ENCODE measurements around the gene STK24. TPM values are rescaled to one million over a fixed set of nuclear protein-coding genes. Genes with fewer than 3 reads are reported as not detected.

The STK24 gene
- total RNA-seq, 1 donor from 2014 or later: 94.6 TPM

- H3K4me3 ChIP-seq: no peak overlapping the region
- no peaks in the 10 kb centered on the region for H3K9me3 ChIP-seq
- ATAC-seq (peak; percentile 40), DNase-seq (no peak)
- H3K27ac ChIP-seq: no peak overlapping the region
- peaks cover 75% of the 10 kb centered on the region for H3K4me1 ChIP-seq
- intact Hi-C loops (cut with DNase I): no loop called here
- no peaks in the 10 kb centered on the region for H3K36me3 ChIP-seq
- no peaks in the 10 kb centered on the region for H3K27me3 ChIP-seq
- TF ChIP-seq CTCF (IDR thresholded peaks at IDR 0.05): no peak
These were observed 18.7 kb downstream of the STK24 start for GRCh38 chr13:98557937-98558792.

- intact Hi-C loops (cut with DNase I): no loop called here
- DNase-seq: no peak
- no peaks in the 10 kb centered on the region for H3K27me3 ChIP-seq
- H3K4me1 ChIP-seq: peaks cover 67% of the 10 kb centered on the region
- no peak overlapping the region for H3K27ac ChIP-seq
- peak; percentile 51 for ATAC-seq
- H3K36me3 ChIP-seq: no peaks in the 10 kb centered on the region
- no peaks in the 10 kb centered on the region for H3K9me3 ChIP-seq
- no peak for TF ChIP-seq CTCF (IDR thresholded peaks at IDR 0.05)
- no peak overlapping the region for H3K4me3 ChIP-seq
These were observed 19.8 kb downstream of the STK24 start for GRCh38 chr13:98556968-98557631.

DNA sequence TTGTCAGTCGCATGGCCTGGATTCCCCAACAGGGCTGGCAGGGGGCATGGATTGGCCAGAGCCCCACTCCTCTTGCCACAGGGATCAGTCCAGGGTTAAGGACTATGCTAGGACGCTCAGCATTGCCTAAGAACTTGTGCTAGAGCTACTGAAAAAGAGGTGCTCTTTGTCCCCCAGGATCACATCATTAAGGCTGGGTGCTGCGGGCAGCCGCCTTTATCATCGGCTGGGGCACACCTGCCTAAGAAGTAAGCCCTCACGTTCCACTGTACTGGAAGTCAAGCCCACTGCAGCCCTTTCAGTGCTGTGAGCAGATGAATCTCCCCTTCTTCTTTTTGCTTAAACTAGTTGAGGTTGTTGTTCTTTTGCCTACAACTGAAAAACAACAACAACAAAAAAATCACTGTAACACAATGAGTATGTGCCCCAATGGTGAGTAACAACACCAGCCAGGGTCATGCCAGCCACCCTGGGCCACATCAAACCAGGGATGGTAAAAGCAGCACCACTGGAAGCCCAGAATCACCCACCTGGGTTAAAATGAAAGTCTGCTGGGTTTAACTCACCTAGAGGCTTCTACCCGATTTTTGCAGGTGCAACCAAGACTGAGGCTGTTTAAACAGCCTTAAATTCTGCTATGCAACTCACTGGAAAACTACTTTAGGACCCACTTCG is 20.6 kb downstream of the STK24 start:
- Histone ChIP-seq H3K27me3 (no peaks in the 10 kb centered on the region), H3K27ac (no peak overlapping the region), H3K9me3 (no peaks in the 10 kb centered on the region), H3K4me1 (peaks cover 59% of the 10 kb centered on the region), H3K4me3 (no peak overlapping the region), H3K36me3 (no peaks in the 10 kb centered on the region)
- ATAC-seq (no peak), DNase-seq (no peak)
- no peak for TF ChIP-seq CTCF (IDR thresholded peaks at IDR 0.05)
- intact Hi-C loops (cut with DNase I): no loop called here

- Histone ChIP-seq H3K9me3 (no peaks in the 10 kb centered on the region), H3K36me3 (no peaks in the 10 kb centered on the region), H3K4me1 (peaks cover 31% of the 10 kb centered on the region), H3K4me3 (no peak overlapping the region), H3K27me3 (no peaks in the 10 kb centered on the region), H3K27ac (no peak overlapping the region)
- TF ChIP-seq CTCF (IDR thresholded peaks at IDR 0.05): no peak
- intact Hi-C loops (cut with DNase I): no loop called here
- DNase-seq: no peak
- no peak for ATAC-seq
These were observed 27.1 kb downstream of the STK24 start for GRCh38 chr13:98549728-98550317.

DNA sequence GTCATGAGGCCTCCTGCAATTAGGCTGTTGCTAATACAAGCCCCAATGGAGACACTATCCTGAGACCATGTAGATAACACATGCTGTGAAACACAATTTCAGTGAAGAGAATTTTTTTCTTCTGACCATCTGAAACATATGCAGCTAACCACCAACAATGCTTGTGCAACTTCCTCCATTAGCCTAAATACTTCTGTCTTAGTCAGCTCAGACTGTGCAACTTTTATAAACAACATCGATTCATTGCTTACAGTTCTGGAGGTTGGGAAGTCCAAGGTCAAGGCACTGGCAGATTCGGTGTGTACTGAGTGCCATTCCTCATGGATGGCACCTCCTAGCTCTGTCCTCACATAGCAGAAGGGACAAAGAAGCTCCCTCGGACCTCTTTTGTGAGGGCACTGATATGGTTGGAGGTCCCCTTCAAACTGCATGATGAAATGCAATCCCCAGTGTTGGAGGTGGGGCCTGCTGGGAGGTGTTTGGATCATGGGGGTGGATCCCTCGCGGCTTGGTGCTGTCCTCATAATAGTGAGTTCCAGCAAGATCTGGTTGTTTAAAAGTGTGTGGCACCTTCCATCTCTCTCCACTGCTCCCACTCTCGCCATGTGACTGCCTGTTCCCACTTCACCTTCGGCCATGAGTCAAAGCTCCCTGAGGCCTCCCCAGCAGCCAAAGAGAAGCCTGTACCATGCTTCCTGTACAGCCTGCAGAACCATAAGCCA is 27.7 kb downstream of the STK24 start:
- H3K4me1 ChIP-seq: peaks cover 29% of the 10 kb centered on the region
- no peaks in the 10 kb centered on the region for H3K36me3 ChIP-seq
- no peaks in the 10 kb centered on the region for H3K27me3 ChIP-seq
- DNase-seq: no peak
- intact Hi-C loops (cut with DNase I): no loop called here
- ATAC-seq: peak; percentile 78
- H3K27ac ChIP-seq: no peak overlapping the region
- no peak overlapping the region for H3K4me3 ChIP-seq
- TF ChIP-seq CTCF (IDR thresholded peaks at IDR 0.05): no peak
- H3K9me3 ChIP-seq: no peaks in the 10 kb centered on the region

Data from upper lobe of right lung (tissue), 1 donor.